GM18499 (cell line): Measurements from ENCODE around the gene GNB2.
"Not testable (repeated sequence)": the region's sequence is repeated elsewhere in the genome, so short reads cannot be mapped to it uniquely, and the experiment has no call there.

Experiments
- ATAC-seq: cut with Tn5 transposase; IDR thresholded peaks from one replicate; pipeline ENCODE4 v1.9.1; 2021; ENCODE audit warnings: moderate number of reproducible peaks; ENCODE audit not compliant: insufficient read depth, unreplicated experiment

The GNB2 gene

GRCh38 chr7:100723732-100724275 is 50.3 kb downstream of the GNB2 start:
- no peak for ATAC-seq

- not testable (repeated sequence) for ATAC-seq
Measured at GRCh38 chr7:100724364-100724763, 50.8 kb downstream of the GNB2 start.

- ATAC-seq, result no peak
Measured at GRCh38 chr7:100726996-100727761, 53.6 kb downstream of the GNB2 start.

- ATAC-seq, result no peak
Measured at GRCh38 chr7:100728196-100728595, 54.7 kb downstream of the GNB2 start.
